Tibial artery (tissue), 4 donors: ENCODE data around the gene FAM3B.
A peak's percentile ranks its signal among the peaks of the same experiment; 100 is the strongest.

ENCODE experiments used
- DNase-seq, 2 donors: peaks; one replicate each; pipeline ENCODE4 v3.0.0-alpha.2; 2019
- H3K27ac ChIP-seq, 2 donors: fragments of 200-600 bp; sonication (generic) in 1 of 2; 1 replicate in 1 of 2; 2 replicates in 1 of 2; pipeline ENCODE4 v1.5.1; 2018 to 2019; ENCODE audit warnings: mild to moderate bottlenecking in 1 of 2
- H3K27me3 ChIP-seq, 2 donors: fragments of 200-600 bp; sonication (generic) in 1 of 2; one replicate each; pipeline versions ENCODE4 v1.5.1 to v1.6.0; 2016 to 2019
- H3K36me3 ChIP-seq, 3 donors: fragments of 200-600 bp; sonication (generic) in 2 of 3; one replicate each; pipeline ENCODE4 v1.5.1; 2016 to 2019; ENCODE audit warnings: mild to moderate bottlenecking in 2 of 3
- H3K4me1 ChIP-seq, 4 donors: fragments of 200-600 bp; sonication (generic) in 2 of 4; 1 replicate in 3 of 4; 2 replicates in 1 of 4; pipeline ENCODE4 v1.5.1; 2016 to 2019
- H3K4me3 ChIP-seq, 2 donors: fragments of 200-600 bp; sonication (generic) in 1 of 2; 1 replicate in 1 of 2; 2 replicates in 1 of 2; pipeline ENCODE4 v1.5.1; 2018 to 2019; ENCODE audit warnings: mild to moderate bottlenecking in 2 of 2
- H3K9me3 ChIP-seq, 3 donors: fragments of 200-600 bp; sonication (generic) in 1 of 3; one replicate each; pipeline ENCODE4 v1.5.1; 2016 to 2019
- intact Hi-C: fragments of 100-400 bp; cut with DNase I; formaldehyde crosslinking; loops from one replicate; pipeline ENCODE4 v1.15.0; 2023; ENCODE audit warnings: low total_unique reads
- TF ChIP-seq, protein P1 (sequence below), 2 experiments: fragments of 200-600 bp in 1 of 2; fragments of 450-650 bp in 1 of 2; IDR thresholded peaks; one replicate each; pipeline ENCODE4 v1.5.1; 2017 to 2019; ENCODE audit warnings: antibody characterized with exemption in 2 of 2, mild to moderate bottlenecking in 1 of 2, moderate library complexity in 1 of 2

FAM3B gene

DNA sequence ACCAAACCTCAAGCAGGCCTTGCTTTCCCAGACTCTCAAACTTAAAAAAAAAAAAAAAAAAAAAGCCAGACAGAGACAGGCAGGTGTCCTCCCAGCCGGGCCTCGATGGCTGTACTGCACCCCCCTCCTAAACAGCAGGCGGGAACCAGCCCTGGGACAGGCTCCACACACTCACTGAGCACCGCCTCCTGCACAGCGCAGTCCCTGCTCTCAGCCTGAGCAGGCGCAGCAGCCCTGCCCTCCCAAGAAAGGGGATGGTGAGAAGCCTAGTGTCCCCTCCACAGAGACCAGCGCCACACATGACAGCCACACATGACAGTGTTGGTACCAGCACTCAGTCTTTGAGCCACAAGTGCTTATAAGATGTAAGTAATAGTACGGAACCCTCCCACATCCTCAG lies 57.2 kb downstream of the FAM3B start:
- H3K4me3 ChIP-seq = no peak overlapping the region
- intact Hi-C loops = no loop called here
- TF ChIP-seq, protein P1, sequence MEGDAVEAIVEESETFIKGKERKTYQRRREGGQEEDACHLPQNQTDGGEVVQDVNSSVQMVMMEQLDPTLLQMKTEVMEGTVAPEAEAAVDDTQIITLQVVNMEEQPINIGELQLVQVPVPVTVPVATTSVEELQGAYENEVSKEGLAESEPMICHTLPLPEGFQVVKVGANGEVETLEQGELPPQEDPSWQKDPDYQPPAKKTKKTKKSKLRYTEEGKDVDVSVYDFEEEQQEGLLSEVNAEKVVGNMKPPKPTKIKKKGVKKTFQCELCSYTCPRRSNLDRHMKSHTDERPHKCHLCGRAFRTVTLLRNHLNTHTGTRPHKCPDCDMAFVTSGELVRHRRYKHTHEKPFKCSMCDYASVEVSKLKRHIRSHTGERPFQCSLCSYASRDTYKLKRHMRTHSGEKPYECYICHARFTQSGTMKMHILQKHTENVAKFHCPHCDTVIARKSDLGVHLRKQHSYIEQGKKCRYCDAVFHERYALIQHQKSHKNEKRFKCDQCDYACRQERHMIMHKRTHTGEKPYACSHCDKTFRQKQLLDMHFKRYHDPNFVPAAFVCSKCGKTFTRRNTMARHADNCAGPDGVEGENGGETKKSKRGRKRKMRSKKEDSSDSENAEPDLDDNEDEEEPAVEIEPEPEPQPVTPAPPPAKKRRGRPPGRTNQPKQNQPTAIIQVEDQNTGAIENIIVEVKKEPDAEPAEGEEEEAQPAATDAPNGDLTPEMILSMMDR (IDR thresholded peaks at IDR 0.05) = no peak
- no peaks in the 10 kb centered on the region for H3K27me3 ChIP-seq
- H3K27ac ChIP-seq = no peak overlapping the region
- DNase-seq = peak in 1 of 2 donors; percentile 35
- peaks cover 0 to 12% (median 5%) of the 10 kb centered on the region in 3 donors for H3K36me3 ChIP-seq
- H3K4me1 ChIP-seq = peaks cover 0 to 12% (median 11%) of the 10 kb centered on the region in 4 donors
- H3K9me3 ChIP-seq = no peaks in the 10 kb centered on the region

DNA sequence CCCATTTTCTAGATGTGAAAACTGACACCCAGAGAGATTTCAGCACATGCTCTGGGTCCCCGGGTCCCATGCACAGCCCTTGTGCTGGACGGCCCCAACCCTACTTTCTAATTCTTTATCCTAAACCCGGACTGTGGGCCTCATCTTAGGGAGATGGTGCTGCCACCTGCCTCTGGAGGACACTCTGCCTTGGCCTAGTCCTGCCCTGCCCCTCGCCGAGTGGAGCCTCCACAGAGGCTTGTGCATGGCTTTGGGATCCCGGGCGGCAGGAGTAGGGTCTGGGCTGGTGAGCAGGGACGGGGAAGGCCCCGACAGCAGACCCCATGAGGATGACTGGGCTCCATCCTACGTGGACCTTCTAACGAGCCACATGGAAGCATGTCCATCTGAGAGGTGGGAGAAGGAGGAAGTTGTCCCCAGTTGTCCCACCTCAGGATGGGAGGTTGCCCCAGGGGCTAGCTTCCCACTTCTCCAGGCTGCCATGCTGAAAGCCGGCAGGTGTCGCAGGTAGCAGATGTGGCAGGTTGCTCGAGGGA lies 57.6 kb downstream of the FAM3B start:
- Histone ChIP-seq H3K27me3 (no peaks in the 10 kb centered on the region), H3K27ac (no peak overlapping the region), H3K9me3 (no peaks in the 10 kb centered on the region), H3K4me3 (no peak overlapping the region), H3K36me3 (peaks cover 0 to 12% (median 5%) of the 10 kb centered on the region in 3 donors), H3K4me1 (peaks cover 0 to 9% (median 7%) of the 10 kb centered on the region in 4 donors)
- DNase-seq = peak in 1 of 2 donors; percentile 41
- TF ChIP-seq, protein P1 (IDR thresholded peaks at IDR 0.05) = no peak
- intact Hi-C loops = no loop called here

DNA sequence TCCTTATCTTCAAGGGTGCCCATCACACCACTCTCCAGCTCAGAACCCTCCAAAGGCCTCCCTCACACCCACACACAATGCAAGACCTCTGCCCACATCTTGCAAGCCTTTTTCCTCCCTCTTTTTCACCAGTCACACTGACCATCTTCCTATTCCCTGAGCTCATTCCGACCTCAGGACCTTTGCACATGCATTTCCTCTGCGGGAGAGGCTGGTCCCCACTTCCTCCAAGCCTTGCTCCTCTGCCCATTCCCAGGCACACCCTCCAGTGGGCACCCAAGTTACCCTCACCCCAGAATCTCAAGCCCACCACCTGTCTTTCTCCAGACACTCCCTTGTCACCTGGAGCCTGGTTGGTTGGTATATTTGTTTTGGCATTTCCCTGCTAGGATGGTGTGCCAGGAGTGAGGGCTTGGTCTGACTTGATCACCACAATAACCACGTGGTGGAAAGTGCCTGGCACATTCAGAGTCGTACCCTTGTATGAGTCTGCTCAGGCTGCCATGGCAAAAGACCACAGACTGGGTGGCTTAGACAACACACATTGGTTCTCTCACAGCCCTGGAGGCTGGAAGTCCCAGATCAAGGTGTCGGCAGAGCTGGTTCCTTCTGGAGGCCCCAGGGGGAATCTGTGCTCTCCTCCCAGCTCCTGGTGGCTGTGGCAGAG lies 58.4 kb downstream of the FAM3B start:
- H3K4me3 ChIP-seq = no peak overlapping the region
- TF ChIP-seq, protein P1 (IDR thresholded peaks at IDR 0.05) = no peak
- H3K36me3 ChIP-seq = peaks cover 0 to 12% (median 5%) of the 10 kb centered on the region in 3 donors
- H3K9me3 ChIP-seq = no peaks in the 10 kb centered on the region
- no peak overlapping the region for H3K27ac ChIP-seq
- H3K4me1 ChIP-seq = peaks cover 0 to 2% (median 0%) of the 10 kb centered on the region in 4 donors
- no peaks in the 10 kb centered on the region for H3K27me3 ChIP-seq
- DNase-seq = peak in 1 of 2 donors; percentile 48
- intact Hi-C loops = no loop called here

DNA sequence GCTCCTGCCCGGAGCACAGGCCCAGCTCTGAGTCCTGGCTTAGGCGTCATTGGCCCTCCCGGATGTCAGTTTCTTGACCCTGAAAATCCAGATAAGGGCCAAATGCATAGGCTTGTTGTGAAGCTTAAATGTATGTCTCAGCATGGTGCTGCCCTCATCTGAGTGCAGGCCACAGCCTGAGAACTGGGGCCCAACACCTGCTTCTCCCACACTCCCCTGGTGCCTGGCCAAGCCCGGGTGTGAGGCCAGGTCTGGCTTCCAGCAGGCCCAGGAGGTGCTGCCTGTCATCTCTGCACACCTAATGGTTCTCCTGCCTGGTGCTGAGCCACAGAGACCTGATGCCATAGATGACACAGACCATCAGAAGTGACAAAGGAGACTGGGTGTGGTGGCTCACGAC lies 59.3 kb downstream of the FAM3B start:
- Histone ChIP-seq H3K36me3 (peaks cover 0 to 12% (median 12%) of the 10 kb centered on the region in 3 donors), H3K27me3 (no peaks in the 10 kb centered on the region), H3K4me1 (no peaks in the 10 kb centered on the region), H3K27ac (no peak overlapping the region), H3K4me3 (no peak overlapping the region), H3K9me3 (no peaks in the 10 kb centered on the region)
- intact Hi-C loops = no loop called here
- DNase-seq = no peak
- TF ChIP-seq, protein P1 (IDR thresholded peaks at IDR 0.05) = no peak

DNA sequence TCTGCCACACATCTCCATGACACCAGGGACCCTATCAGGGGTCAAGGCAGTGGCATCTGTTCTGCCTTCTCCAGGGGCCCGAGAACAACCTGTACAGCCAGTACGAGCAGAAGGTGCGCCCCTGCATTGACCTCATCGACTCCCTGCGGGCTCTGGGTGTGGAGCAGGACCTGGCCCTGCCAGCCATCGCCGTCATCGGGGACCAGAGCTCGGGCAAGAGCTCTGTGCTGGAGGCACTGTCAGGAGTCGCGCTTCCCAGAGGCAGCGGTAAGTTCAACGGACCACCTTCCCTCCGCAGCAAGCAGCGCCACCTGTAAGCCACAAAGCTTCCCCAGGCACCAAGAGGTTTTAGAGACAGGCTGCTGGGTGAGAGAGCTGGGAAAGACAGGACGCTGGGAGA lies 61.1 kb downstream of the FAM3B start:
- no peak overlapping the region for H3K27ac ChIP-seq
- no peaks in the 10 kb centered on the region for H3K27me3 ChIP-seq
- no peak for DNase-seq
- H3K4me1 ChIP-seq = no peaks in the 10 kb centered on the region
- H3K9me3 ChIP-seq = no peaks in the 10 kb centered on the region
- intact Hi-C loops = no loop called here
- peaks cover 0 to 16% (median 16%) of the 10 kb centered on the region in 3 donors for H3K36me3 ChIP-seq
- H3K4me3 ChIP-seq = no peak overlapping the region
- TF ChIP-seq, protein P1 (IDR thresholded peaks at IDR 0.05) = no peak
